H9 (cell line): ENCODE data around the gene SEPTIN6. TPM values are rescaled to one million over a fixed set of nuclear protein-coding genes. Genes with fewer than 3 reads are reported as not detected.

Experiments
- DNase-seq: peaks from one replicate; pipeline ENCODE4 v3.0.0-alpha.2; 2017
- H2AFZ ChIP-seq: one replicate; pipeline ENCODE4 v1.6.1; 2013; ENCODE audit warnings: mild to moderate bottlenecking, low read length, control low read depth, moderate library complexity
- H2AK5ac ChIP-seq: 2 replicates; pipeline ENCODE4 v1.6.1; 2013; ENCODE audit warnings: low read length, control low read depth, mixed read lengths; ENCODE audit not compliant: insufficient read length
- H2BK120ac ChIP-seq: one replicate; pipeline ENCODE4 v1.6.1; 2013; ENCODE audit warnings: low read depth, mild to moderate bottlenecking, low read length, control low read depth, inconsistent platforms; ENCODE audit not compliant: poor library complexity, severe bottlenecking
- H2BK12ac ChIP-seq: 2 replicates; pipeline ENCODE4 v1.6.1; 2013; ENCODE audit warnings: low read length, control low read depth, mixed read lengths, low read depth; ENCODE audit not compliant: insufficient read length
- H2BK15ac ChIP-seq: 2 replicates; pipeline ENCODE4 v1.6.1; 2013; ENCODE audit warnings: low read depth, low read length, control low read depth
- H2BK20ac ChIP-seq: one replicate; pipeline ENCODE4 v1.6.1; 2013; ENCODE audit warnings: low read depth, mild to moderate bottlenecking, low read length, control low read depth, inconsistent platforms; ENCODE audit not compliant: poor library complexity, severe bottlenecking
- H2BK5ac ChIP-seq: 2 replicates; pipeline ENCODE4 v1.6.1; 2013; ENCODE audit warnings: low read length, control low read depth, mixed read lengths; ENCODE audit not compliant: insufficient read length
- H3K14ac ChIP-seq: 2 replicates; pipeline ENCODE4 v1.6.1; 2013; ENCODE audit warnings: low read length, control low read depth; ENCODE audit not compliant: insufficient read depth
- H3K18ac ChIP-seq: 2 replicates; pipeline ENCODE4 v1.6.1; 2013; ENCODE audit warnings: low read depth, mild to moderate bottlenecking, mixed read lengths, low read length, control low read depth; ENCODE audit not compliant: insufficient read length
- H3K23ac ChIP-seq: 2 replicates; pipeline ENCODE4 v1.6.1; 2013; ENCODE audit warnings: low read length, control low read depth, mixed read lengths, low read depth; ENCODE audit not compliant: insufficient read length
- H3K23me2 ChIP-seq: 2 replicates; pipeline ENCODE4 v1.6.1; 2013; ENCODE audit warnings: low read depth, mild to moderate bottlenecking, mixed read lengths, low read length, control low read depth; ENCODE audit not compliant: insufficient read length, poor library complexity, severe bottlenecking
- H3K27ac ChIP-seq: 2 replicates; pipeline ENCODE4 v1.5.1; 2013; ENCODE audit warnings: low read length, control low read depth, mixed read lengths, low read depth; ENCODE audit not compliant: insufficient read length
- H3K27me3 ChIP-seq: 2 replicates; pipeline ENCODE4 v1.6.1; 2013; ENCODE audit warnings: low read length, control low read depth, inconsistent platforms; ENCODE audit not compliant: insufficient read depth
- H3K4ac ChIP-seq: 2 replicates; pipeline ENCODE4 v1.6.1; 2013; ENCODE audit warnings: low read depth, mild to moderate bottlenecking, control low read depth, inconsistent platforms, low read length, moderate library complexity
- H3K4me1 ChIP-seq: 2 replicates; pipeline ENCODE4 v1.6.1; 2013; ENCODE audit warnings: low read length, control low read depth, inconsistent platforms; ENCODE audit not compliant: insufficient read depth
- H3K4me2 ChIP-seq: 2 replicates; pipeline ENCODE4 v1.6.1; 2013; ENCODE audit warnings: low read length, control low read depth, mixed read lengths; ENCODE audit not compliant: insufficient read length, insufficient read depth
- H3K56ac ChIP-seq: 2 replicates; pipeline ENCODE4 v1.6.1; 2013; ENCODE audit warnings: low read depth, mild to moderate bottlenecking, mixed read lengths, low read length, control low read depth; ENCODE audit not compliant: insufficient read length
- H3K79me1 ChIP-seq: 2 replicates; pipeline ENCODE4 v1.6.1; 2013; ENCODE audit warnings: low read depth, mild to moderate bottlenecking, moderate library complexity, low read length, control low read depth, inconsistent platforms; ENCODE audit not compliant: insufficient read depth, poor library complexity, severe bottlenecking
- H3K79me2 ChIP-seq: 2 replicates; pipeline ENCODE4 v1.6.1; 2013; ENCODE audit warnings: low read length, control low read depth, inconsistent platforms; ENCODE audit not compliant: insufficient read depth
- H3K9ac ChIP-seq: 2 replicates; pipeline ENCODE4 v1.6.1; 2013; ENCODE audit warnings: low read length, control low read depth, mixed read lengths; ENCODE audit not compliant: insufficient read length; ENCODE audit errors: extremely low read depth
- H3K9me3 ChIP-seq: one replicate; pipeline ENCODE4 v1.6.1; 2013; ENCODE audit warnings: low read depth, low read length, inconsistent platforms; ENCODE audit not compliant: control insufficient read depth
- H3T11ph ChIP-seq: one replicate; pipeline ENCODE4 v1.6.1; 2013; ENCODE audit warnings: mild to moderate bottlenecking, low read length, control low read depth, inconsistent platforms
- H4K20me1 ChIP-seq: one replicate; pipeline ENCODE4 v1.6.1; 2013; ENCODE audit not compliant: control insufficient read depth, insufficient read length, insufficient read depth
- H4K5ac ChIP-seq: 2 replicates; pipeline ENCODE4 v1.6.1; 2013; ENCODE audit warnings: low read depth, mild to moderate bottlenecking, mixed read lengths, low read length, control low read depth; ENCODE audit not compliant: insufficient read length
- H4K8ac ChIP-seq: replicated peaks from 2 replicates; pipeline ENCODE4 v1.6.1; 2013; ENCODE audit warnings: low read length, control low read depth, mixed read lengths, low read depth; ENCODE audit not compliant: insufficient read length
- H4K91ac ChIP-seq: 2 replicates; pipeline ENCODE4 v1.6.1; 2013; ENCODE audit warnings: low read depth, mild to moderate bottlenecking, moderate library complexity, mixed read lengths, low read length, control low read depth; ENCODE audit not compliant: insufficient read length
- H3K27ac Mint-ChIP-seq, 3 experiments: 2 replicates in 2 of 3; 3 replicates in 1 of 3; pipeline ENCODE4 v1.8.0; 2020 to 2021; ENCODE audit warnings: mixed read lengths in 3 of 3, mild to moderate bottlenecking in 1 of 3, moderate library complexity in 1 of 3
- H3K27me3 Mint-ChIP-seq: 2 replicates; pipeline ENCODE4 v1.8.0; 2021; ENCODE audit warnings: low read depth, mild to moderate bottlenecking, moderate library complexity, mixed read lengths
- H3K36me3 Mint-ChIP-seq, 3 experiments: 2 replicates in 2 of 3; 3 replicates in 1 of 3; pipeline ENCODE4 v1.8.0; 2020 to 2021; ENCODE audit warnings: low read depth in 3 of 3, mixed read lengths in 3 of 3; ENCODE audit not compliant: insufficient read depth in 1 of 3
- H3K4me1 Mint-ChIP-seq, 2 experiments: 2 replicates each; pipeline ENCODE4 v1.8.0; 2020; ENCODE audit warnings: mixed read lengths in 2 of 2
- H3K4me3 Mint-ChIP-seq, 2 experiments: 2 replicates in 1 of 2; 3 replicates in 1 of 2; pipeline ENCODE4 v1.8.0; 2020 to 2021; ENCODE audit warnings: mild to moderate bottlenecking in 2 of 2, mixed read lengths in 2 of 2, moderate library complexity in 1 of 2
- H3K9me3 Mint-ChIP-seq, 2 experiments: 2 replicates in 1 of 2; 3 replicates in 1 of 2; pipeline ENCODE4 v1.8.0; 2020; ENCODE audit warnings: mild to moderate bottlenecking in 2 of 2, mixed read lengths in 2 of 2, moderate library complexity in 1 of 2
- CTCF ChIP-seq: fragments of 200-600 bp; sonication (generic); conservative IDR thresholded peaks from 3 replicates; pipeline ENCODE4 v1.8.0; 2021; ENCODE audit warnings: antibody characterized with exemption, mild to moderate bottlenecking
- WGBS: extraction: QIAGEN DNeasy Blood & Tissue Kit; methylation state at CpG from one replicate; pipeline ENCODE4 v1.1.7; 2013; ENCODE audit warnings: missing lambda C conversion rate, low lambda C conversion rate, mixed read lengths; ENCODE audit not compliant: insufficient read length; ENCODE audit errors: extremely low coverage; 5-methylcytosine and 5-hydroxymethylcytosine counted together
- total RNA-seq: library from RNA; stranded (reverse); gene quantifications from 2 replicates; pipeline ENCODE4 v1.2.1, GENCODE V29; 2021

Gene SEPTIN6
- total RNA-seq, 1 experiment from 2014 or later, result 23.1 TPM

DNA sequence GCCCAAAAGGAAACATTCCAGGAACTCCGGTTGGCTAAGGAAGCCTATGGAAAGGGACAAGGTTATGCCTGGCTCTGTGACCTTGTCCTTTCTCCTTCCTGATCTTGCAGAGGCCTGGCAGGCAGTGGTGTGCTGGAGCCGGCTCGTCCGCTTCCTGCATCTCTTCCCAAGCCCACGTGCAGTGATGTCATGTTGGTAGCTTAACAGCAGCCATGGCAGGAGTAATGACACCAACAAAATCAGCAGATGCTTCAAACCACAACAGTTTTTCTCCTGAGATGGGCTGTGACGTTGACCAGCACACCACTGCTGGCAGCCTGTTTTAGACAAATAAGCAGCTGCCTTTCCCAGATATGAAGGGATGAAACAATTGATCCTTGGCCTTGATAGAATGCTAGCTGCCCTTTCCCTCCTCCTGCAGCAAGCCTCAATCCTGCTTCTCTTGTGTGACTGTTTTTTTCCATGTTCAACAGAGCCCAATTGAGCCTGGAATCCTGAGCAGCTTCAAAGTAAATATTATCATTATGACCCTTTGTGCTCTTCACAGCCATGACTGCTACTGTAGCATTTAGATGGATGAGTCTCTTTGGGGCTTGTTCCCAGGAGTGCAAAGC, 23.4 kb downstream of the SEPTIN6 start:
- Histone ChIP-seq H3K56ac (no peak overlapping the region), H3K9ac (no peak overlapping the region), H3K18ac (no peak overlapping the region), H3K79me1 (no peaks in the 10 kb centered on the region), H3K4me2 (no peak overlapping the region), H3K23me2 (no peaks in the 10 kb centered on the region), H3K27ac (no peak overlapping the region), H2BK15ac (no peak overlapping the region), H3T11ph (no peak overlapping the region), H3K4ac (no peak overlapping the region), H2AK5ac (no peak overlapping the region), H3K27me3 (no peaks in the 10 kb centered on the region), H4K20me1 (no peaks in the 10 kb centered on the region), H3K23ac (no peak overlapping the region), H2BK120ac (no peak overlapping the region), H4K91ac (no peak overlapping the region), H2BK5ac (no peak overlapping the region), H4K5ac (no peak overlapping the region), H3K14ac (no peak overlapping the region), H3K9me3 (peaks cover 29% of the 10 kb centered on the region), H4K8ac (no peak overlapping the region), H2BK20ac (no peak overlapping the region), H2AFZ (no peak overlapping the region), H3K79me2 (no peaks in the 10 kb centered on the region), H2BK12ac (no peak overlapping the region), H3K4me1 (no peaks in the 10 kb centered on the region; the same call in 1 of the 2 replicates)
- Mint-ChIP-seq H3K4me1 (peaks cover 0 to 19% of the 10 kb centered on the region in 2 experiments; a peak in 2 of 4 replicates), H3K27me3 (no peaks in the 10 kb centered on the region), H3K27ac (no peak overlapping the region), H3K4me3 (no peak overlapping the region), H3K9me3 (peaks cover 63 to 68% of the 10 kb centered on the region in 2 experiments), H3K36me3 (peaks cover 4 to 19% (median 5%) of the 10 kb centered on the region in 3 experiments; a peak in 6 of 7 replicates)
- TF ChIP-seq CTCF, result no peak
- no peak for DNase-seq
- no CpG with 5 or more reads among the region's 6 CpGs for WGBS
